Mesenteric fat pad (tissue), 1 donor: ENCODE data around the gene BCAS3. TPM values are rescaled to one million over a fixed set of nuclear protein-coding genes. Genes with fewer than 3 reads are reported as not detected.

Source experiments
- DNase-seq: peaks from one replicate; pipeline ENCODE4 v3.0.0-alpha.2; 2020; ENCODE audit warnings: low spot score
- total RNA-seq: library from RNA; stranded (reverse); fragmentation: NEBNext Ultra II Directional; extraction: Animal tissue kit (Norgen Biotek cat#: 25700); gene quantifications from one replicate; pipeline ENCODE4 v1.2.1, GENCODE V29; 2021
- donor health status: DM: yes; HTN: yes; CAD: no.

The BCAS3 gene
- total RNA-seq, 1 donor from 2014 or later = 20.8 TPM

DNA sequence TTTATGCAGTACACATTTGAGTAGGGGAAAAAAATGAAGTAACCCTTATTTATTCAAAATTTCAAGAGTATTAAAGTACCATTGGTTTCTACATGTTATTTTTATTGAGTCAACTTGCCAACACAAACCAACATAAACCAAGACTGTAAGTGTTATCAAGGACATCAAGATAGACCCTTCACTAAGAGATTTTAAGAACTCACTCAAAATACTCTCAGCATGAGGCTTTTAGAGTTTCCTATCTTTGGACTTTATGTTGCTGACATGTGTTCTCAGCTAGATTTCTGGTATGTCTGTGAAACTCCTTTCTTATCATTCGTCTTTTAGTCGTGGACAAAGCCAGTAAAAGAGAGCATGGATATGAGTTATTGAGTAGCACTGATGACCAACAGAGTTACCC lies 509.4 kb downstream of the BCAS3 start:
- DNase-seq = no peak

DNA sequence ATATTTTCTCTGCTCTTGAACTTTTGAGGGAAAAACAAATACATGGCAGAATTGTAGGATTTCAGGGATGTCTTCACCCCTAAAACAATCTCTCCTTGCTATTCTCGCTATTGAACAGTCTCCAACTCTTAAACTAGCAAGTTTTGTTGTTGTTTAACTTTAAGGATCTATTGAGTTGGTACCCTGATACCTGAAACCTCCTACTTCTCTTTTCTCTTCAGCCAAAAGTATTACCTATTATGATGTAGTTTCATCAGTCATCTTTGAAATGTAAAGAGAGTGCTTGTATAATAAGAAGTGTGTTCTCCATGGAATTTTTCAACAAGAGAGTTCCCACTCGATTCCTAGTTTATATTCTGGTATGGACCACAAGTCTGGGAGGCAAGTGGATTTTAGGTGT lies 510.4 kb downstream of the BCAS3 start:
- no peak for DNase-seq

- DNase-seq = no peak
Observed at GRCh38 chr17:61189968-61190367, 512.3 kb downstream of the BCAS3 start.

GRCh38 chr17:61196302-61196704 lies 518.7 kb downstream of the BCAS3 start:
- no peak for DNase-seq

- no peak for DNase-seq
Observed at GRCh38 chr17:61196799-61197198, 519.1 kb downstream of the BCAS3 start.

- DNase-seq = no peak
Observed at GRCh38 chr17:61199431-61200338, 522.0 kb downstream of the BCAS3 start.

- no peak for DNase-seq
Observed at GRCh38 chr17:61200339-61200715, 522.7 kb downstream of the BCAS3 start.

- no peak for DNase-seq
Observed at GRCh38 chr17:61201211-61201610, 523.6 kb downstream of the BCAS3 start.

- DNase-seq = no peak
Observed at GRCh38 chr17:61202564-61202963, 524.9 kb downstream of the BCAS3 start.

DNA sequence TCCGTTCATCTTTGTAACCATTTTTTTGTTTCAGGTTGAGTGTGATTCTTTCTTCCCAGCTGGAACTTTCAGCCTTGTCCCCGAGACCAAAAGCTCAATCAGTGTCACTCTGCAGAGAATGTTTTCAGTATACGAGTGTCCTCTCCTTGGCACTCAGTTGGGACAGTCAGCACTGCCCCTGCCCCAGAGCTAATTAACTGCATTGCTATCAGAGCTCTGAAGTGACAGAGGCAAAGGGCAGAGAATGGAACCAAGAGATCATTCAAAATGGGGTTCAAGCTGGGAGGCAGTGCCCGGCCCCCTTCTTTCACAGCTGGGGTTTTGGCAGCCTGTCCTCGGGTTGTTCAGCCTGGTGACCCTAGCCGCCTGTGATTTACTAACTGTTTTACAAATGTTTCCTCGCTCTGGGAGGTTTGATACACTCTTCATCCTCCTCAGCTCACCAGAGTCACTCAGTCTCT lies 526.0 kb downstream of the BCAS3 start:
- DNase-seq = no peak

DNA sequence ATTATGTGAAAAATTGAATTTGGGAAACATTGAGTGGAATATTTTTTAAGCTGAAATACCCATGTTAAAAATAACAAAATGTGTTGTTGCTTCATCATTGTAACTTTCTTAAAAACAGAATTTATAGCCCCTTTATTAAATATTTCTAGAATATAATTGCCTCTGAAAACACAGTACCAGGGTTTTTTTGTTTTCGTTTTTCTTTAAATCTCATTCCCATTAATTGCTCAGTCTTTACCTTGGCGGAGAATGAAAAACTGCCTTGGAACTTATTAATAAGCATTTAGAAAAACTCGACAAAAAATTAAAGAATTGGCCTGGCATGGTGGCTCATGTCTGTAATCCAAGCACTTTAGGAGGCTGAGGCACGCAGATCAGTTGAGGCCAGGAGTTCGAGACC lies 526.8 kb downstream of the BCAS3 start:
- no peak for DNase-seq

DNA sequence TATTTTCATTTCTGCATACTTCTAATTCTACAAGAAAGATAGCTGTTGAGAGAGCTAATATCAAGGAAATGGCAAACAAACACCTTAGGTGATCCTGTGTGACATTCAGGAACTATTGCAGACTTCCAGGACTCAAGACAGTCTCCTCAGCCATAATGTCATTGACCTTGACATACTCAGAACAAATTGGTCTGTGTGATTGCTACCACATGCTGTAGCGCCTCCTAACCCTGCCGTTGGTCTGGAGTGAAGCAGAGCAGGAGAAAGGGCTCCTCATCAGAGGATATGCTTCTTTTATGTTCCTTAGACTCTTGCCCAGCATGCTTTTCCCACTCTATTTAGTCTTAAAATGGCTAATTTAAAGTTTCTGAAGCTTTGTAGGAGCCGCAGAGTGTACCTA lies 527.8 kb downstream of the BCAS3 start:
- no peak for DNase-seq

DNA sequence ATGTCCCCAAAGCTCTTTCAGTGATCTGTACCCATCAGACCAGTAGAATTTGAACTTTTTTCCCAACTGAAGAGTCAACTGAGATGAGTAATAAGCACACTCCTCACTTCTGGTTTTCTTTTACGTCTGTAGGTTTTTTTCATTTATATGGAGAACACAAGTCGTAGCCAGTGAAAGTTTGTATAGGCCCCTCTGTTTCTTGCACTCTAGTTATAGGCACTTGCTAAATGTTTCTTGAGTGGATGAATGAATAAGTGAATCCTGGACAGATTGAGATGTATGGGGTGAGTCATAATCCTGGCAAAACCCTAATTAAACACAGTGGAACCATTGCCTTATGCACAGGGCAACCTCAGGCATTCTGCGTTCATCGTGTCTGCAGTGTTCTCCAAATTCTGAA lies 528.3 kb downstream of the BCAS3 start:
- DNase-seq = no peak

DNA sequence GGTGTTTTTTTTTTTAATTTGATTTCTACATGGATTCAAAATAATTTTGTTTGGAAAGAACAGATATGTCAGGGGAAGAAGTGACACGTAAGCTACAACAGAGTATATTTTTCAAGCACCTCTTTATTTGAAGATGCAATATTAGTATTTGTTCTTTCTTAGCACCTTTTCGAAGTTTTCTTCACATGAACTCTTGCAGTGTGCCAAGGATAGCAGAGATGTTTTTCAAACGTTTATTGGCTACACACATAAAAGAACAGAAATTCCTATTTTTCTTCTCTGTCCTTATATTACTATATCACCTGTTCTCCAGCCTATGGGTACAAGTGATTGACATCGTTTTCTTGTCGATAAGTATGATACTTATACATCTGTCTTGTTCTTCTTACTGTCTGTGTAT lies 529.3 kb downstream of the BCAS3 start:
- no peak for DNase-seq

DNA sequence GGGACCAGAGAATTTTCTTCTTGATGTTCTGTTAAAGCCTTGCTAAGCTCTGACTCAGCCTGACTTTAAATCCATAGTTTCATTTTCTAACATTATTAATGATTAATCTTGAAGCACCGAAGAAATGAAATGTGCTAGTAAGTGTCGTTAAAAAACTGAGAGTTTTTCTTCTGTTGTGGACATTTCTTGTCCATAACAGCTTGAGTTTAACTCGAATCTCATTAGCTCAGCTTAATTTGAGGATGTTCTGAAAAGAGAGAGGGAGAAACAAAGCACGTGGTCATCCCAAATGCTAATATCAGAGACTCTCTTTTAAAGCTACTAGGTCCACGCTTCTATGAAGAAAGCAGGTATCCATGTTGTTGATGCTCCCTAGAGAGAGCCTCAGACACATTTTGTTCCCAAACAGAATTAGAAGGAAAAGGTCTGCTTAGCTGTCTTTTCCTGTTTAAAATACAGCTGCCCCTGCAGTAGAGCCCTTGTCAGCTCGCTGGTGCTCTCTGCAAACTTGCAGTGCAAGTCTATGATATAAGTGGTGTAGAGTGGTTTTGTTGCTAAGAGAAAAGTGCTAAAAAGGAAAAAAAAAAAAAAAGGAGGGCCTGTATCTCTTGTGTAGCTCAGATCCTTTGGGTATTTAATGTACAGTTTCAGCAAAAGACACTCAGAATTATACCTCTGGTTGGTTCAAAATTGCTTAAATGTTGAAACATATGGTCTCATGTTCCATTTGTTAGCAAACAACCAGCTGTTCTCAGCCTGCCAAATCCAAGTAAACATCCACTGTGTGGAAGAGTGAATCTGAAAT lies 530.9 kb downstream of the BCAS3 start:
- no peak for DNase-seq

DNA sequence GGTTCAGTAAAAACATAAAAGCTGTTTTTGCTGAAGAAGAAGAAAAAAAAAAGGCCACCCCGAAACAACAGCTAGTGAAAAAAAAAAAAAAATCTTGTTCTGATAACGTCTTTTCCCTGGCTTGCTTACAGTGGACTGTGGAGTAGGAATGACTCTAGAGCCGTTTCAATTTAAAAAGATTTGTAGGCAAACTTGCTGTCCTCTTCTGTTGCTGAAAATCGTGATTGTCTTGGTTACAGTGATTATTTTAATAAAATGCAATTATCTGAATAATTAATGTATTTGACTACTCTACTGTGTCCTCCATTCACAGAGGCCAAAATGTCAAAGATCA lies 531.4 kb downstream of the BCAS3 start:
- no peak for DNase-seq

DNA sequence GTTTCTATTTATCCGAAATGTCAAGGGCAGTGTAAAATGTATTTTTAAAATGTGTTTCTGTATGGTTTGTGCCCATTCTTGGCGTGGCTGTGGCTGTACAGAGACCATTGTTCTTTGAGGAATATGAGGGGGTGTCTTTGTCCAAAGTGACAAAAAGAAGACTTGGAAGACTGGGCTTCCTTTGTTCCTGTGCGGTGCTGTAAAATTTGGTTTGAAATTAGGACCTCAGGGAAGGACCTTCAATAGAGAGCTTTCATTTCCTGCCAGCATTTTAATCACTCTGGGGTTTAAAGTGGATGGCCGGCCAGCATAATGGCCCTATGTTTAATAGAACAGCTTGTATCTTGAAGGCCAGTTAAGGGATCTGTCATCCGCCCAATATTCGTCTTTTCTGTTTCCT lies 531.9 kb downstream of the BCAS3 start:
- no peak for DNase-seq

DNA sequence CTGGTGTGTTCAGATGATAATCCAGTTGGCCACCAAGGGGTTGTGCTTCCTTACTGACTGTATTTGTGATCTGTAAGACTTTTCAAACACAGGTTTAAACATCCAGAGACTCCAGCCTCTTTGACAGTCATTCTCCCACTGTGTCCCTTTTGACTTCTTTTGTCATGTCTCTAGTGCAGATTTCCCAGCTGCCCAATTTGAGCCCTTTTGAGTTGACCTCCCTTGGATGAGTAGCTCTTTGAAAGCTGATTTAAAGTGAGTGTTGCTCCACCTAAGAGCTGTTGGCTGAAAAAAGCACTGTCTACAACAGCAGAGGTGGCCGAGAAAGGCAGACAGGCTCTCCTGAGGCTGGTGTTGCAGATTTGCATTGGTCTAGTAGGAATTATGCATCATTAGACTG lies 533.6 kb downstream of the BCAS3 start:
- no peak for DNase-seq

GRCh38 chr17:61212655-61213054 lies 535.0 kb downstream of the BCAS3 start:
- DNase-seq = no peak

GRCh38 chr17:61214753-61215152 lies 537.1 kb downstream of the BCAS3 start:
- no peak for DNase-seq

- no peak for DNase-seq
Observed at GRCh38 chr17:61216066-61216465, 538.4 kb downstream of the BCAS3 start.

- DNase-seq = no peak
Observed at GRCh38 chr17:61217878-61218437, 540.3 kb downstream of the BCAS3 start.
